ENCODE measurements around the gene SOWAHB. TPM values are rescaled to one million over a fixed set of nuclear protein-coding genes. Genes with fewer than 3 reads are reported as not detected.
A peak's percentile ranks its signal among the peaks of the same experiment; 100 is the strongest.

The SOWAHB gene, protein sequence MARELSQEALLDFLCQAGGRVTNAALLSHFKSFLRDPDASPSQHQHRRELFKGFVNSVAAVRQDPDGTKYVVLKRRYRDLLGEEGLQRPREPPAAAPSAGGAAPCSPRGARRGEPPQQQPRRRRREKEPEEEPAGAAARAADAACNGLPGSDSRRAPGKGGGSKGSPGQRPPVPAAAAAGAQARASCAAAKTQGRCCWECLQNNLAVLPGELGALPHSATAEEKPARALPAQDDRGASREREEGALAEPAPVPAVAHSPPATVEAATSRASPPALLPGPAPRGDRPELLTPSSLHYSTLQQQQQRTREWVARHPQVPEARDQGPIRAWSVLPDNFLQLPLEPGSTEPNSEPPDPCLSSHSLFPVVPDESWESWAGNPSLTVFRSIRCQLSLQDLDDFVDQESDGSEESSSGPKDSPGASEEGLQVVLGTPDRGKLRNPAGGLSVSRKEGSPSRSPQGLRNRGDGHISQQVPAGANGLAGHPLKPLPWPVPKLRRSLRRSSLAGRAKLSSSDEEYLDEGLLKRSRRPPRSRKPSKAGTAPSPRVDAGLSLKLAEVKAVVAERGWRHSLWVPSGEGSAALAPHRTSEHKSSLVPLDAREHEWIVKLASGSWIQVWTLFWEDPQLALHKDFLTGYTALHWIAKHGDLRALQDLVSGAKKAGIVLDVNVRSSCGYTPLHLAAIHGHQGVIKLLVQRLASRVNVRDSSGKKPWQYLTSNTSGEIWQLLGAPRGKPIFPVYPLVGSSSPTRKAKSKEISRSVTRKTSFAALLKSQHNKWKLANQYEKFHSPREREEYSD
- total RNA-seq: not detected

GRCh38 chr4:76897536-76898384, at the start of gene SOWAHB:
SOWAHB (minus strand) TSS chr4:76898144; CDS start chr4:76897849, 295 bp downstream.
- ChIA-PET POLR2A (no interaction called here), CTCF (no interaction called here)
- DNase-seq: no peak
- H3K27me3 Mint-ChIP-seq: peaks cover 52% of the 10 kb centered on the region
- H3K27ac Mint-ChIP-seq: no peak within 1 kb of the TSS
- H3K4me3 Mint-ChIP-seq: peak within 1 kb of the TSS; percentile 27
- H3K36me3 Mint-ChIP-seq (ENCODE audit: low read depth): no peaks in the 10 kb centered on the region
- peaks cover 11% of the 10 kb centered on the region for H3K4me1 Mint-ChIP-seq
- H3K9me3 Mint-ChIP-seq: no peaks in the 10 kb centered on the region

- H3K4me3 Mint-ChIP-seq: no peak overlapping the region
- H3K9me3 Mint-ChIP-seq: no peaks in the 10 kb centered on the region
- H3K4me1 Mint-ChIP-seq: peaks cover 18% of the 10 kb centered on the region
- H3K36me3 Mint-ChIP-seq (ENCODE audit: low read depth): peaks cover 2% of the 10 kb centered on the region
- no peak overlapping the region for H3K27ac Mint-ChIP-seq
- H3K27me3 Mint-ChIP-seq: peaks cover 32% of the 10 kb centered on the region
- ChIA-PET POLR2A (no interaction called here), CTCF (no interaction called here)
- no peak for DNase-seq
Measured at GRCh38 chr4:76947369-76947768, 49.4 kb upstream of the SOWAHB start.

GRCh38 chr4:76943790-76944189, 45.8 kb upstream of the SOWAHB start:
- Mint-ChIP-seq H3K27ac (no peak overlapping the region), H3K36me3 (ENCODE audit: low read depth) (no peaks in the 10 kb centered on the region), H3K4me3 (no peak overlapping the region), H3K9me3 (no peaks in the 10 kb centered on the region), H3K27me3 (peaks cover 26% of the 10 kb centered on the region), H3K4me1 (peaks cover 3% of the 10 kb centered on the region)
- no peak for DNase-seq
- ChIA-PET POLR2A (interaction anchor here (1.0 kb wide), 1 partner anchor 40 kb away, joined by 4 read pairs; no protein-coding TSS in a partner anchor), CTCF (no interaction called here)

- ChIA-PET POLR2A (interaction anchor here (1.0 kb wide), 1 partner anchor 40 kb away, joined by 4 read pairs; no protein-coding TSS in a partner anchor), CTCF (no interaction called here)
- no peaks in the 10 kb centered on the region for H3K4me1 Mint-ChIP-seq
- no peak for DNase-seq
- peaks cover 22% of the 10 kb centered on the region for H3K27me3 Mint-ChIP-seq
- no peak overlapping the region for H3K27ac Mint-ChIP-seq
- H3K36me3 Mint-ChIP-seq (ENCODE audit: low read depth): no peaks in the 10 kb centered on the region
- no peak overlapping the region for H3K4me3 Mint-ChIP-seq
- no peaks in the 10 kb centered on the region for H3K9me3 Mint-ChIP-seq
Measured at GRCh38 chr4:76943129-76943620, 45.2 kb upstream of the SOWAHB start.

DNA sequence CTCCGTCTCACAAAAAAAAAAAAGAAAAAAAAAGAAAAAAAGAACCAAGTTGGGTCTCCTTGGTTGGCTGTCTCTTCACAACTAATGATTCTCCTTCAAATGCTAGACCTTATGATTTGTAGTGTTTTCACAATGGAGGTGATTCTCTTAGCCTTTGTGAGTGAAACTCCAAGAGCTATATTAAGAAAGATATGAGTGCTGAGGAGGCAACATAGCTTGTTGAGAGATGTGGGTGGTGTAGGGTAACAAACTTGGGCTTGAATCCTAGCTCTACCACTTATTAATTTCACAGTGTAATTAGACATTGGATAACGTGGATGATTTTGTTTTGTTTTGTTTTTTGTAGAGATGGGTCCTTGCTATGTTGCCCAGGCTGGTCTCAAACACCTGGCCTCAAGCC, 41.2 kb upstream of the SOWAHB start:
- no peaks in the 10 kb centered on the region for H3K36me3 Mint-ChIP-seq (ENCODE audit: low read depth)
- no peak overlapping the region for H3K4me3 Mint-ChIP-seq
- no peaks in the 10 kb centered on the region for H3K9me3 Mint-ChIP-seq
- ChIA-PET POLR2A (no interaction called here), CTCF (no interaction called here)
- peaks cover 8% of the 10 kb centered on the region for H3K4me1 Mint-ChIP-seq
- H3K27ac Mint-ChIP-seq: no peak overlapping the region
- H3K27me3 Mint-ChIP-seq: peaks cover 18% of the 10 kb centered on the region
- DNase-seq: no peak

GRCh38 chr4:76931576-76932276, 33.8 kb upstream of the SOWAHB start:
- DNase-seq: no peak
- peaks cover 3% of the 10 kb centered on the region for H3K4me1 Mint-ChIP-seq
- H3K9me3 Mint-ChIP-seq: no peaks in the 10 kb centered on the region
- H3K27me3 Mint-ChIP-seq: peaks cover 4% of the 10 kb centered on the region
- H3K4me3 Mint-ChIP-seq: no peak overlapping the region
- no peak overlapping the region for H3K27ac Mint-ChIP-seq
- no peaks in the 10 kb centered on the region for H3K36me3 Mint-ChIP-seq (ENCODE audit: low read depth)
- ChIA-PET POLR2A (no interaction called here), CTCF (no interaction called here)

- no peaks in the 10 kb centered on the region for H3K4me1 Mint-ChIP-seq
- H3K27me3 Mint-ChIP-seq: peaks cover 6% of the 10 kb centered on the region
- H3K27ac Mint-ChIP-seq: no peak overlapping the region
- ChIA-PET CTCF (no interaction called here), POLR2A (no interaction called here)
- no peak overlapping the region for H3K4me3 Mint-ChIP-seq
- H3K36me3 Mint-ChIP-seq (ENCODE audit: low read depth): no peaks in the 10 kb centered on the region
- DNase-seq: no peak
- H3K9me3 Mint-ChIP-seq: no peaks in the 10 kb centered on the region
Measured at GRCh38 chr4:76931087-76931486, 33.1 kb upstream of the SOWAHB start.

- Mint-ChIP-seq H3K27ac (no peak overlapping the region), H3K9me3 (no peaks in the 10 kb centered on the region), H3K4me3 (no peak overlapping the region), H3K27me3 (peaks cover 6% of the 10 kb centered on the region), H3K4me1 (no peaks in the 10 kb centered on the region), H3K36me3 (ENCODE audit: low read depth) (no peaks in the 10 kb centered on the region)
- ChIA-PET CTCF (no interaction called here), POLR2A (no interaction called here)
- DNase-seq: no peak
Measured at GRCh38 chr4:76930685-76931084, 32.7 kb upstream of the SOWAHB start.

- Mint-ChIP-seq H3K4me3 (no peak overlapping the region), H3K27me3 (peaks cover 6% of the 10 kb centered on the region), H3K9me3 (no peaks in the 10 kb centered on the region), H3K36me3 (ENCODE audit: low read depth) (no peaks in the 10 kb centered on the region), H3K27ac (no peak overlapping the region), H3K4me1 (no peaks in the 10 kb centered on the region)
- DNase-seq: no peak
- CTCF ChIA-PET: no interaction called here
- POLR2A ChIA-PET: no interaction called here
Measured at GRCh38 chr4:76926841-76927240, 28.9 kb upstream of the SOWAHB start.

DNA sequence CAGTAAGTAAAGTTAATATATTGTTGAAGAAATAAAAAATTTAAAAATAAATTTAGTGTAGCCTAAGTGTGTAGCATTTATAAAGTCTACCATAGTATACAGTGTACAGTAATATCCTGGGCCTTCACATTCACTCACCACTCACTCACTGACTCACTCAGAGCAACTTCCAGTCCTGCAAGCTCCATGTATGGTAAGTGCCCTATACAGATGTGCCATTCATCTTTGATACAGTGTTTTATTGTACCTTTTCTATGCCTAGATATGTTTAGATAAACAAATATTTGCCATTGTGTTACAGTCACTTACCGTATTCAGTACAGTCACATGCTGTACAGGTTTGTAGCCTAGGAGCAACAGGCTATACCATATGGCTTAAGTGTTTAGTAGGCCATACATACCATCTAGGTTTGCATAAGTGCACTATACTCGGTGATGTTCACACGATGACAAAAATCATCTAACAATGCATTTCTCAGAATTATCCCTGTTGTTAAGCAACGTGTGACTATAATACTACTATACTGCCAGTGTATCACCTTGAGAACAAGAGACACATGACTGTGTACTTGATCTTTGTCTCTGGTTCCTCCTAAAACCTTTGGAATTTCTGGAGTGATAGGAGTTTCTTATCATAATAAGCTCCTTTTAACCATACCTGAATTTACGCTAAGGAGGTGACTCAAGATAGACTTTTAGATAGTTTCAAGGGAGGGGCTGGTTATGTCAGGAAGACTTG, 25.8 kb upstream of the SOWAHB start:
- Mint-ChIP-seq H3K4me1 (no peaks in the 10 kb centered on the region), H3K27me3 (peaks cover 3% of the 10 kb centered on the region), H3K27ac (no peak overlapping the region), H3K36me3 (ENCODE audit: low read depth) (no peaks in the 10 kb centered on the region), H3K4me3 (no peak overlapping the region), H3K9me3 (no peaks in the 10 kb centered on the region)
- ChIA-PET POLR2A (no interaction called here), CTCF (interaction anchor here (0.6 kb wide), 1 partner anchor 148 kb away, joined by 3 read pairs; no protein-coding TSS in a partner anchor)
- no peak for DNase-seq

DNA sequence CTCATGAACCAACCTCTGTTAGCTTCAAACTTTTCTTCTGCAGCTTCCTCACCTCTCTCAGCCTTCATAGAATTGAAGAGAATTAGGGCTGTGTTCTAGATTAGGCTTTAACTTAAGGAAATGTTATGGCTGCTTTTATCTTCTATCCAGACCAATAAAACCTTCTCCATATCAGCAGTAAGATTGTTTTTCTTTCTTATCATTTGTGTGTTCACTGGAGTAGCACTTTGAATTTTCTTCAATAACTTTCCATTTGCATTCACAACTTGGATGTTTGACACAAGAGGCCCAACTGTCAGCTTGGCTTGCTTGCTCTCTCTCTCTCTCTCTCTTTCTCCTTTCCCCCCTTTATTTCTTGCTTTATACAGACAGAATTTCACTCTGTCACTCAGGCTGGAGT, 22.8 kb upstream of the SOWAHB start:
- Mint-ChIP-seq H3K9me3 (no peaks in the 10 kb centered on the region), H3K27ac (no peak overlapping the region), H3K27me3 (peaks cover 1% of the 10 kb centered on the region), H3K36me3 (ENCODE audit: low read depth) (no peaks in the 10 kb centered on the region), H3K4me3 (no peak overlapping the region), H3K4me1 (no peaks in the 10 kb centered on the region)
- POLR2A ChIA-PET: no interaction called here
- no peak for DNase-seq
- CTCF ChIA-PET: interaction anchor here (0.6 to 0.9 kb wide), 2 partner anchors 124 to 151 kb away, joined by 3 to 4 read pairs; no protein-coding TSS in a partner anchor

- Mint-ChIP-seq H3K27ac (no peak overlapping the region), H3K9me3 (peaks cover 2% of the 10 kb centered on the region), H3K36me3 (ENCODE audit: low read depth) (no peaks in the 10 kb centered on the region), H3K4me3 (no peak overlapping the region), H3K4me1 (no peaks in the 10 kb centered on the region), H3K27me3 (peaks cover 24% of the 10 kb centered on the region)
- ChIA-PET POLR2A (no interaction called here), CTCF (no interaction called here)
- DNase-seq: no peak
Measured at GRCh38 chr4:76909711-76910110, 11.8 kb upstream of the SOWAHB start.

Data from activated CD4-positive, alpha-beta memory T cell treated with anti-CD3 and anti-CD28 coated beads, Interleukin-2, amount 10 ng/mL, durations not matched to agents 7 days and 5 days (primary cell).